Activated naive CD4-positive, alpha-beta T cell treated with anti-CD3 and anti-CD28 coated beads for 36 hours (primary cell): Measurements from ENCODE around the gene SRPK2. TPM values are rescaled to one million over a fixed set of nuclear protein-coding genes. Genes with fewer than 3 reads are reported as not detected.
"Not testable (repeated sequence)": the region's sequence is repeated elsewhere in the genome, so short reads cannot be mapped to it uniquely, and the experiment has no call there.

Experiments used
- CTCF ChIA-PET: fragments of 350-600 bp; sonication (Branson Sonifier 250); formaldehyde crosslinking; loops from one replicate; lab custom pipeline; 2021; ENCODE audit warnings: antibody characterized with exemption; lab: Charles Lee
- DNase-seq: peaks from one replicate; pipeline ENCODE4 v3.0.0-alpha.2; 2020
- H3K27ac Mint-ChIP-seq: one replicate; pipeline ENCODE4 v1.8.0; 2021; ENCODE audit warnings: mild to moderate bottlenecking, mixed read lengths
- H3K27me3 Mint-ChIP-seq: one replicate; pipeline ENCODE4 v1.8.0; 2021; ENCODE audit warnings: low read depth, mixed read lengths
- H3K36me3 Mint-ChIP-seq: one replicate; pipeline ENCODE4 v1.8.0; 2021; ENCODE audit warnings: low read depth, mixed read lengths
- H3K4me1 Mint-ChIP-seq: one replicate; pipeline ENCODE4 v1.8.0; 2021; ENCODE audit warnings: low read depth, mixed read lengths
- H3K4me3 Mint-ChIP-seq: one replicate; pipeline ENCODE4 v1.8.0; 2021; ENCODE audit warnings: mild to moderate bottlenecking, moderate library complexity, mixed read lengths
- H3K9me3 Mint-ChIP-seq: one replicate; pipeline ENCODE4 v1.8.0; 2021; ENCODE audit warnings: mixed read lengths
- intact Hi-C: fragments of 100-400 bp; cut with micrococcal nuclease; formaldehyde crosslinking; loops from one replicate; pipeline ENCODE4 v1.15.1; 2023
- total RNA-seq, 2 experiments: library from RNA; stranded (reverse); gene quantifications; one replicate each; pipeline ENCODE4 v1.2.3, GENCODE V29; 2021

The SRPK2 gene
- total RNA-seq, 2 experiments from 2014 or later = 41.1 to 43.3 TPM

DNA sequence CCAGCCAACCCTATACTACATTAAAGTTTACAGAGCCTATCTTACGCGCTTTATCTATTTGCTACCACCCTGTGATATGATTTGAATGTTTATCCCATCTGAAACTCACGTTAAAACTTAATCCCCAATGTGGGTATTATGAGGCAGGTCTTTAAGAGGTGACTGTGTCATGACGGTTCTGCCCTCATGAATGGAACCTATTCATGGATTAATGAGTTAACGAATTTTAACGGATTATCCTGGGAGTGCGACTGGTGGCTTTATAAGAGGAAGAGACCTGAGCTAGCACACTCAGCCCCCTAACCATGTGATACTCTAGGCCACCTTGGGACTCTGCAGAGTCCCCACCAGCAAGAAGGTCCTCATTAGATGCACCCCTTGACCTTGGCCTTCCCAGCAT, 37.8 kb downstream of the SRPK2 start:
- Mint-ChIP-seq H3K27me3 (no peaks in the 10 kb centered on the region), H3K4me3 (no peak overlapping the region), H3K9me3 (no peaks in the 10 kb centered on the region), H3K4me1 (peaks cover 74% of the 10 kb centered on the region), H3K36me3 (no peaks in the 10 kb centered on the region), H3K27ac (no peak overlapping the region)
- intact Hi-C loops = no loop called here
- CTCF ChIA-PET = no interaction called here
- DNase-seq = no peak

DNA sequence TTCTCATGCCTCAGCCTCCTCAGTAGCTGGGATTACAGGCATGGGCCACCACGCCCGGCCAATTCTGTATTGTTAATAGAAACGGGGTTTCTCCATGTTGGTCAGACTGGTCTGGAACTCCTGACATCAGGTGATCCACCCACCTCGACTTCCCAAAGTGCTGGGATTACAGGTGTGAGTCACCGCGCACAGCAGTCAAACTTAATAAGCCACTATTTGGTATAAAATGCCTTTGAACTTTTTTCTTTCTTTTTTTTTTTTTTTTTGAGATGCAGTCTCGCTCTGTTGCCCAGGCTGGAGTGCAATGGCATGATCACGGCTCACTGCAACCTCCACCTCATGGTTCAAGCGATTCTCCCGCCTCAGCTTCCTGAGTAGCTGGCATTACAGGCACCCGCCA, 40.5 kb downstream of the SRPK2 start:
- H3K36me3 Mint-ChIP-seq, H3K27me3 Mint-ChIP-seq, DNase-seq, H3K27ac Mint-ChIP-seq, H3K9me3 Mint-ChIP-seq, H3K4me3 Mint-ChIP-seq: not testable (repeated sequence)
- CTCF ChIA-PET = interaction anchor here (0.7 kb wide), 1 partner anchor 97 kb away, joined by 5 read pairs; no protein-coding TSS in a partner anchor
- H3K4me1 Mint-ChIP-seq = peaks cover 73% of the 10 kb centered on the region
- intact Hi-C loops = loop anchor here (5.0 kb wide), 1 partner anchor 1544 kb away; no protein-coding TSS in a partner anchor

DNA sequence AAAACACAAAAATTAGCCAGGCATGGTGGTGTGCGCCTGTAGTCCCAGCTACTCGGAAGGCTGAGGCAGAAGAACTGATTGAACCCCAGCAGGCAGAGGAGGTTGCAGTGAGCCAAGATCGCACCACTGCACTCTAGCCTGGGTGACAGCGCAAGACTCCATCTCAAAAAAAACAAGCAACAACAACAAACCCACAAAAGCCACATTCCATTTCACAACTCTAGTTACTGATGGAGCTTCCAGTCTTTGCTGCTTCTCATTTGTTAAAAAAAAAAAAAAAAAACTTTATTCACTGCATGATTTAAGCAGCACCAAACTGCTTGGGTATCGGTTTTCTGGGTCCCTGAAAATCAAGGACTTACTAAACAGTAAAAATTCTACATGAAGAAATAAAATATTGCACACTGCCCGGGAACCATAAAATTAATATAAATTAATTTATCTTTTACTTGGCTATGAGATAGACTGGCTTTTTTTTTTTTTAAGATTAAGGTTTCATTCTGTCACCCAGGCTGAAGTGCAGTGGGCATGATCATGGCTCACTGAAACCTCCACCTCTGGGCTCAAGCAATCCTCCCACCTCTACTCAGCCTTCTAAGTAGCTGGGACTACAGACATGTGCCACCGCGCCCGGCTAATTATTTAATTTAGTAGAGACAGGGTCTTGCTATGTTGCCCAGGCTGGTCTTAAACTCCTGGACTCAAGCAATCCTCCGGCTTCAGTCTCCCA, 42.0 kb downstream of the SRPK2 start:
- Mint-ChIP-seq H3K27me3 (no peaks in the 10 kb centered on the region), H3K9me3 (no peaks in the 10 kb centered on the region), H3K4me1 (peaks cover 66% of the 10 kb centered on the region), H3K4me3 (no peak overlapping the region), H3K36me3 (no peaks in the 10 kb centered on the region), H3K27ac (no peak overlapping the region)
- CTCF ChIA-PET = no interaction called here
- intact Hi-C loops = loop anchor here (5.0 kb wide), 1 partner anchor 1546 kb away; no protein-coding TSS in a partner anchor
- no peak for DNase-seq

DNA sequence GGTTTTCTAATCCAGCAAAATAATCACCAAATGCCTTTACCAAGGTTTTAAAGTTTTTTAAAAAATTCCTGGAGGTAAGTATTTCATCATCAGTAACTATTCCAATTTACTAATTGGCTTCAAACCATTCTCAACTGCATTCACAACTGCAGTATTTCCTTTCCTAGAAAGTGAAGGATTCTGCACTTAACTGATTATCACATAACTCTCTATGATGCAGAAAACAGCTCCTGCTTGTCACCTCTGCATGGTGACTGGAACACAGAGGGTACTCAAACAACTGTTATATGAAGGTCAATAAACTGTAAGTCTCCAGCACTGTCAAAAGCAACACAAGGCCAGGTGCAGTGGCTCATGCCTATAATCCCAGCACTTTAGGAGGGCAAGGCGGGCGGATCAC, 42.6 kb downstream of the SRPK2 start:
- Mint-ChIP-seq H3K36me3 (no peaks in the 10 kb centered on the region), H3K27me3 (no peaks in the 10 kb centered on the region), H3K27ac (no peak overlapping the region), H3K4me1 (peaks cover 63% of the 10 kb centered on the region), H3K9me3 (no peaks in the 10 kb centered on the region), H3K4me3 (no peak overlapping the region)
- CTCF ChIA-PET = interaction anchor here (1.1 kb wide), 1 partner anchor 185 kb away, joined by 3 read pairs; no protein-coding TSS in a partner anchor
- DNase-seq = no peak
- intact Hi-C loops = loop anchor here (5.0 kb wide), 1 partner anchor 1546 kb away; no protein-coding TSS in a partner anchor

DNA sequence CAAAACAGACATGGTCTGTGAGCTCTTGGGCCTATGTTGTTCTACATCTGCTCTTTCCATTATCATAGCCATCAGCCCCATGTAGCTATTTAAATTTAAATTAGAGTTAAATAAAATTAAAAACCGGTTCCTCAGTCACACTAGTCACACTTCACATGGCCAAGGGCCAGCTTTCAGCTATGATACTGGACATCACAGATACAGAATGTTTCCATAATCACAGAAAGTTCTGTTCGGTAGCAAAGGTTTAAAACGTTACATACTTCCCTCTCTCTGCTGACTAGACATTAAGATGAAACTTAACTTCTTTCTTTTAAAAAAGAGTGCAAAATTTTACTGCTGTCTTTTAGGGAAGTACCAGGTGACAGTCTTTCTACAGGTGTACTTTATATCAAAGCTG, 43.0 kb downstream of the SRPK2 start:
- Mint-ChIP-seq H3K4me1 (peaks cover 62% of the 10 kb centered on the region), H3K4me3 (no peak overlapping the region), H3K36me3 (no peaks in the 10 kb centered on the region), H3K9me3 (no peaks in the 10 kb centered on the region), H3K27ac (peak overlapping the region; percentile 74), H3K27me3 (no peaks in the 10 kb centered on the region)
- CTCF ChIA-PET = interaction anchor here (0.9 to 1.1 kb wide), 2 partner anchors 26 to 186 kb away, joined by 3 read pairs; no protein-coding TSS in a partner anchor
- no peak for DNase-seq
- intact Hi-C loops = loop anchor here (1.0 to 5.0 kb wide), 11 partner anchors 47 to 1547 kb away; no protein-coding TSS in a partner anchor

DNA sequence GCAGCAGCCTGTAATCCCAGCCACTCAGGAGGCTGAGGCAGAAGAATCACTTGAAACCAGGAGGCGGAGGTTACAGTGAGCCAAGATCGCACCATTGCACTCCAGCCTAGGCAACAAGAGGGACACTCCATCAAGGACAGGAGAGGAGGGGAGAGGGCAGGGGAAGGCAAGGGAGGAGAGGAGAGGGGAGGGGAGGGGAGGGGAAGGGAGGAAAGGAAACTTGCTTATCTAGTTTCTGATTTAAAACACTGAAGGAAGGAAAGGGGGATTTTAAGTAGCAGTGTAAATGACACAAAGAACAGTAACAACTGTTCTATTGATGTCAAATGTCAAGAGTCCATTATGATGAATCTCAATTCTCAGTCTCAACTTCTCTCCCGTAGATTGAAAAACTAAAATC, 43.7 kb downstream of the SRPK2 start:
- no peak overlapping the region for H3K4me3 Mint-ChIP-seq
- H3K27ac Mint-ChIP-seq = peak overlapping the region; percentile 74
- intact Hi-C loops = loop anchor here (1.0 to 5.0 kb wide), 11 partner anchors 47 to 1547 kb away; no protein-coding TSS in a partner anchor
- peak; percentile 62 for DNase-seq
- H3K4me1 Mint-ChIP-seq = peaks cover 63% of the 10 kb centered on the region
- no peaks in the 10 kb centered on the region for H3K9me3 Mint-ChIP-seq
- H3K27me3 Mint-ChIP-seq = no peaks in the 10 kb centered on the region
- CTCF ChIA-PET = interaction anchor here (0.9 to 1.1 kb wide), 3 partner anchors 25 to 191 kb away, joined by 3 read pairs; no protein-coding TSS in a partner anchor
- H3K36me3 Mint-ChIP-seq = no peaks in the 10 kb centered on the region

DNA sequence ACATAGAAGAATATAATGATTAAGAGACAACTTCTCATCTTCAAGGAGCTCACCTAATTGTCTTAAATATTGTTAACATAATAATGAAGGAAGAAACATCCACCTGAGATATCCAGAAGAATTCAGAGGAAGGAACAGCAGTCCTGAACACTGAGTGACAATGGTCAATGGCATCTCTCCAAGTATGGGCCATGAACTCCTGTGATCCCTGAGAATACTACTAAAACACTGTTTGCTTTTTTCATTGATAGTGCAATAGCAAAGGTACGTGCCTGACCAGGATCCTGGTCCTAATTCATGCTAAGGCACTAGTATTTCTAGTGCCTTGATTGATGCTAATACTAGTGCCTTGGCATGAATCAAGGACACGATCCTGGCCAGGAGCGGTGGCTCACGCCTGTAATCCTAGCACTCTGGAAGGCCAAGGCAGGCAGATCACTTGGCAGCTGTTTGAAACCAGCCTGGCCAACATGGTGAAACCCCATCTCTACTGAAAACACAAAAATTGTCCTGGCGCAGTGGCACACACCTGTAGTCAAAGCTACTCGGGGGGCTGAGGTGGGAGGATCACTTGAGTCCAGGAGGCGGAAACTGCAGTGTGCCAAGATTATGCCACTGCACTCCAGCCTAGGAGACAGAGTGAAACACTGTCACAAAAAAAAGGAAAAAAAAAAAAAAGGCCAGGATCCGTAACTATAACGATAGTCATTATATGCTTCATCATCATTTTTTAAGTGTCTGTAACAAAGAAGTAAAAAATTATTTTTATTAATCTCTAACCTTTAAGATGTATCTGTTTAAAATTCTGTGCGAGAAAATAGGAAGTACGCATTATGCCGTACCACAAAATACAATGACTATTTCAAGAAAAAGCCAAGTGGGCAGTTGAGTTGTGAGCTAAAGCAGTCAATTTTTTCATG, 49.1 kb downstream of the SRPK2 start:
- intact Hi-C loops = no loop called here
- Mint-ChIP-seq H3K4me3 (no peak overlapping the region), H3K36me3 (no peaks in the 10 kb centered on the region), H3K27me3 (no peaks in the 10 kb centered on the region), H3K4me1 (peaks cover 28% of the 10 kb centered on the region), H3K27ac (no peak overlapping the region), H3K9me3 (no peaks in the 10 kb centered on the region)
- DNase-seq = no peak
- CTCF ChIA-PET = no interaction called here

DNA sequence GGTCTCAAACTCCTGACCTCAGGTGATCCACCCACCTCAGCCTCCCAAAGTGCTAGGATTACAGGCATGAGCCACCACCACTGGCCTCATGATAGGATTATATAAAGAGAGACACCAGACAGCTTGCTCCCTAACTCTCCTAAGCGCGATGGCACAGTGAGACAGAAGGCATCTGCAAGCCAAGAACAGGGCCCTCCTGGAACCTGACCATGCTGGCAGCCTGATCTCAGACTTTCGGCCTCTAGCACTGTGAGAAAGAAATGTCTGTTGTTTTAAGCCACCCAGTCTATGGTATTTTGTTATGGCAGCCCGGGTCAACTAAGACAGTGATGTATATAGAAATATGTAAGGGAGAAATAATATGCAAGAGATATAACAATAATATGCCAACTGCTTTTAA, 51.2 kb downstream of the SRPK2 start:
- Mint-ChIP-seq H3K27ac (no peak overlapping the region), H3K9me3 (no peaks in the 10 kb centered on the region)

DNA sequence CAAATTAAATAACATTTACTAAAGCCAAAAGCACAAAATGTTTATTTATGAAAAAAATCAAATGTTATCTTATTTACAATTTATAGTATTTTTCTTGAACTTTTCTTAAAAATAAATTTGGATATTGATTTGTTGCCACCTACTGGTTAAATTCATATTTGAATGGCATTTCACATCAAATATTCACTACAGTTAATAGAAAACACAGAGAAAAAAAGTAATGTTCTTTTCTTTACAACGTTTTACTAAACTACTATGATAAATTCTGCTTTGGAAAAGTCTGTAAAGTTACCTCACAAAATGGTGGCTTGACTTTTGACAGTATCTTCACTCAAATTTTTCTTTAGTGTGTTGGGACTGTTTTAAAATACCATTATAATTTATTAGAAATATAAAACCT, 52.7 kb downstream of the SRPK2 start:
- Mint-ChIP-seq H3K9me3 (no peaks in the 10 kb centered on the region), H3K27me3 (no peaks in the 10 kb centered on the region), H3K4me1 (peaks cover 27% of the 10 kb centered on the region), H3K27ac (no peak overlapping the region), H3K36me3 (no peaks in the 10 kb centered on the region), H3K4me3 (no peak overlapping the region)
- CTCF ChIA-PET = interaction anchor here (0.6 kb wide), 1 partner anchor 142 kb away, joined by 3 read pairs; no protein-coding TSS in a partner anchor
- no peak for DNase-seq
- intact Hi-C loops = loop anchor here (1.0 to 2.0 kb wide), 4 partner anchors 93 to 413 kb away; no protein-coding TSS in a partner anchor

More for the DNA sequence above, 51.2 kb downstream of the SRPK2 start:
- CTCF ChIA-PET = interaction anchor here (0.8 kb wide), 1 partner anchor 357 kb away, joined by 3 read pairs; no protein-coding TSS in a partner anchor
- no peak for DNase-seq
- Mint-ChIP-seq H3K36me3 (no peaks in the 10 kb centered on the region), H3K4me3 (no peak overlapping the region), H3K4me1 (peaks cover 19% of the 10 kb centered on the region), H3K27me3 (no peaks in the 10 kb centered on the region)
- intact Hi-C loops = loop anchor here (2.0 kb wide), 1 partner anchor 91 kb away; no protein-coding TSS in a partner anchor

DNA sequence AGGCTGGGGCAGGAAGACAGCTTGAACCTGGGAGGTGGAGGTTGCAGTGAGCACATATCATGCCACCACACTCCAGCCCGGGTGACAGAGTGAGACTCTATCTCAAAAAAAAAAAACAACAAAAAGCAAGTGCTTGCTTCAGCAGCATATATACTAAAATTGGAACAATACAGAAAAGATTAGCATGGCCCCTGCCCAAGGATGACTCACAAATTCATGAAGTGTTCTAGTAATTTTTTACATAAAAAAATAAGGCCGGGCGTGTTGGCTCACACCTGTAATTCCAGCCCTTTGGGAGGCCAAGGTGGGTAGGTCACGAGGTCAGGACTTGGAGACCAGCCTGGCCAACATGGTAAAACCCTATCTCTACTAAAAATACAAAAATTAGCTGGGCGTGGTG, 56.1 kb downstream of the SRPK2 start:
- H3K27ac Mint-ChIP-seq, DNase-seq, H3K9me3 Mint-ChIP-seq, CTCF ChIA-PET, intact Hi-C loops, H3K27me3 Mint-ChIP-seq, H3K36me3 Mint-ChIP-seq, H3K4me3 Mint-ChIP-seq: not testable (repeated sequence)
- peaks cover 22% of the 10 kb centered on the region for H3K4me1 Mint-ChIP-seq

DNA sequence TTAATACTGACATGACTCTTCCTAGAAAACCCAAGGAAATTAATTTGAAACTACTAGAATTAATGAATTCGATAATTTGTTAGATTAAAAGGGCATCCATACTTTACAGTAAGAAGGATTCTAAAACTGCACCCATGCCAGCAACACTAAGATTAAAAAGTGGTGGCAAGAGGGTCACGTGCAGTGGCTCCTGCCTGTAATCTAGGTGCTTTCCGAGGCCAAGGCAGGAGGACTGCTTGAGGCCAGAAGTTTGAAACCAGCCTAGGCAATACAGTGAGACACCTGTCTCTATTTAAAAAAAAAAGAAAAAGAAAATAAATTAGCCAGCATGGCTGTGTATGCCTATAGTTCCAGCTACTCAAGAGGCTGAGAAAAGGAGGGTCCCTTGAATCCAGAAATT, 58.2 kb downstream of the SRPK2 start:
- Mint-ChIP-seq H3K27me3 (no peaks in the 10 kb centered on the region), H3K4me1 (peaks cover 33% of the 10 kb centered on the region), H3K9me3 (no peaks in the 10 kb centered on the region), H3K27ac (no peak overlapping the region), H3K36me3 (no peaks in the 10 kb centered on the region), H3K4me3 (no peak overlapping the region)
- CTCF ChIA-PET = no interaction called here
- intact Hi-C loops = no loop called here
- no peak for DNase-seq

DNA sequence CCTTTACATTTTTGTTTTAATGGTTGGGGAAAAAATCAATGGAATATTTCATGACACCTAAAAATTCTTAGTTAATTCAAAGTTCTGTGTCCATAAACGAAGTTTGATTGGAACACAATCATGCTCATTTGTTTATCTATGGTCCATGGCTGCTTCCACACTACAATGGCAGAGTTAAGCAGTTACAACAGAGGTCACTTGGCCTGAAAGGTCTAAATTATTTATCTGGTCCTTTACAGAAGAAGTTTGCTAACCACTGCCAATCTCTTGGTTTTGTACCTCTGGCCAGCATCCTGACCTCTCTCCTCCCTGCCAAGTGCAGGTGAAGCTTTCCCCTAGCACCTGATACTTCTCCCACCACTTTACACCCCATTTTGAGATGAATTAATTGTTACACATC, 61.5 kb downstream of the SRPK2 start:
- no peaks in the 10 kb centered on the region for H3K27me3 Mint-ChIP-seq
- peaks cover 3% of the 10 kb centered on the region for H3K36me3 Mint-ChIP-seq
- H3K9me3 Mint-ChIP-seq = no peaks in the 10 kb centered on the region
- no peak overlapping the region for H3K27ac Mint-ChIP-seq
- no peak for DNase-seq
- intact Hi-C loops = no loop called here
- CTCF ChIA-PET = interaction anchor here (0.7 to 0.8 kb wide), 2 partner anchors 114 to 168 kb away, joined by 3 to 6 read pairs; no protein-coding TSS in a partner anchor
- peaks cover 43% of the 10 kb centered on the region for H3K4me1 Mint-ChIP-seq
- no peak overlapping the region for H3K4me3 Mint-ChIP-seq
